Effector memory CD4-positive, alpha-beta T cell (primary cell): Measurements from ENCODE around the gene DHX35.

Experiments used
- DNase-seq, 3 donors: peaks; one replicate each; pipeline ENCODE4 v3.0.0-alpha.2; 2020
- H3K27ac ChIP-seq: 2 replicates; pipeline ENCODE4 v1.7.0; 2013; ENCODE audit warnings: mild to moderate bottlenecking, low read length, moderate library complexity; ENCODE audit not compliant: insufficient read depth, poor library complexity, severe bottlenecking
- H3K27me3 ChIP-seq: replicated peaks from 2 replicates; pipeline ENCODE4 v1.7.0; 2013; ENCODE audit warnings: mild to moderate bottlenecking, low read length; ENCODE audit not compliant: insufficient read depth, control insufficient read depth, poor library complexity, severe bottlenecking
- H3K36me3 ChIP-seq: 2 replicates; pipeline ENCODE4 v1.7.0; 2013; ENCODE audit warnings: mild to moderate bottlenecking, low read length, moderate library complexity; ENCODE audit not compliant: control insufficient read depth, insufficient read depth
- H3K4me1 ChIP-seq: 2 replicates; pipeline ENCODE4 v1.7.0; 2013; ENCODE audit warnings: low read length, mild to moderate bottlenecking; ENCODE audit not compliant: control insufficient read depth, insufficient read depth, poor library complexity, severe bottlenecking
- H3K4me3 ChIP-seq: 2 replicates; pipeline ENCODE4 v1.7.0; 2013; ENCODE audit warnings: low read length, low read depth, mild to moderate bottlenecking; ENCODE audit not compliant: insufficient read depth, poor library complexity, severe bottlenecking
- H3K9me3 ChIP-seq: 2 replicates; pipeline ENCODE4 v1.7.0; 2013; ENCODE audit warnings: mild to moderate bottlenecking, low read length, moderate library complexity; ENCODE audit not compliant: control insufficient read depth

Gene DHX35

GRCh38 chr20:38926934-38927616, 35.1 kb upstream of the DHX35 start:
- Histone ChIP-seq H3K27me3 (no peaks in the 10 kb centered on the region), H3K36me3 (no peaks in the 10 kb centered on the region), H3K4me1 (peaks cover 13% of the 10 kb centered on the region), H3K27ac (peak overlapping the region; percentile 40), H3K4me3 (peak overlapping the region; percentile 62), H3K9me3 (no peaks in the 10 kb centered on the region)
- no peak for DNase-seq

DNA sequence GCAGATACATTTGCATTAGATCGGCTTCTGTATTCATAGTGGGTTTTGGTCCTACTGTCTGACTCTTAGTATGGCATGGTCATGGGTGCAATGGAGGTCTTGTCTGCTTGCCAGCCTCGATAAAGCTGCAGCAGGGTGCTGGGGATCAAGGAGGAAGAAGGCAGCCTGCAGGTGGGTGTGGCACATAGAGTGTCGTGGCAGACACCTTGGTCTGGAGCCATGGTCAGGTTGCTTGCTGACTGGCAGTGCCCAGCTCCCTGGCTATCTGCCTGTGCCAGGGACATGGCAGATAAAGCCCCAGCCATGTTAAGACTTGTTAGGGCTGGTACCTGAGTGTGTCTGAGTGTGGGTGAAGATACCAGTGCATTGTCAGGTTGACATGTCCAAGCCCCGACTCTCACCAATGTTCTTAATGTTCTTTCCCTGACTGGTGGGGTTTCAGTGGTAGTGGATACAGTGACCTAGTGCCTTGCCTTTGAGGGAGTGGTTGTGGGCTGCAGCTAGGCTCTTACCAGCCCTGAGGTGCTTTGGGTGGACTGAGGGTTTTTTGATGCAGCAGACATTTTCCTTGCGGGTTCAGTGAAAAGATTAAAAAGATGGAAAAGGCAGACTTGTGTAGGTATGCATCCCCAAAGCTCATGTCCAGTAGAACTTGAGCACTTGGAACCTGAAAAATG, 34.1 kb upstream of the DHX35 start:
- no peak overlapping the region for H3K27ac ChIP-seq
- DNase-seq: no peak
- H3K4me3 ChIP-seq: no peak overlapping the region

DNA sequence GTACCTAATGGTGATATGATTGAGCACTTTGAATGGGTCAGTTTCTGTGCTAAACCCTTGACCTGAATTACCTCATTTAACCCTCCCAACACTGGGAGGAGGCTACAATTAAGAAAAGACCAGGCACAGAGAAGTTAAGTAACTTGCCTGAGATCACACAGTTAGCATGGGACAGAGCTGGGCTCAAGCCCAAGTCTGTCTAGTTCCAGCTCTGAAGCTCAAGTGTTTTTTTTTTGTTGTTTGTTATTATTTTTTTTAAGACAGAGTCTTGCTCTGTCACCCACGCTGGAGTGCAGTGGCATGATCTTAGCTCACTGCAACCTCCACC, 31.9 kb upstream of the DHX35 start:
- no peaks in the 10 kb centered on the region for H3K36me3 ChIP-seq
- H3K27ac ChIP-seq: no peak overlapping the region
- H3K4me1 ChIP-seq: peaks cover 13% of the 10 kb centered on the region
- H3K9me3 ChIP-seq: no peaks in the 10 kb centered on the region
- DNase-seq: no peak
- no peaks in the 10 kb centered on the region for H3K27me3 ChIP-seq
- no peak overlapping the region for H3K4me3 ChIP-seq

More for the DNA sequence above, 34.1 kb upstream of the DHX35 start:
- Histone ChIP-seq H3K27me3 (no peaks in the 10 kb centered on the region), H3K36me3 (no peaks in the 10 kb centered on the region), H3K9me3 (no peaks in the 10 kb centered on the region), H3K4me1 (peaks cover 13% of the 10 kb centered on the region)

GRCh38 chr20:38931984-38932383, 30.2 kb upstream of the DHX35 start:
- Histone ChIP-seq H3K4me3 (no peak overlapping the region), H3K36me3 (no peaks in the 10 kb centered on the region), H3K9me3 (no peaks in the 10 kb centered on the region), H3K4me1 (peaks cover 6% of the 10 kb centered on the region), H3K27me3 (no peaks in the 10 kb centered on the region), H3K27ac (no peak overlapping the region)
- no peak for DNase-seq

DNA sequence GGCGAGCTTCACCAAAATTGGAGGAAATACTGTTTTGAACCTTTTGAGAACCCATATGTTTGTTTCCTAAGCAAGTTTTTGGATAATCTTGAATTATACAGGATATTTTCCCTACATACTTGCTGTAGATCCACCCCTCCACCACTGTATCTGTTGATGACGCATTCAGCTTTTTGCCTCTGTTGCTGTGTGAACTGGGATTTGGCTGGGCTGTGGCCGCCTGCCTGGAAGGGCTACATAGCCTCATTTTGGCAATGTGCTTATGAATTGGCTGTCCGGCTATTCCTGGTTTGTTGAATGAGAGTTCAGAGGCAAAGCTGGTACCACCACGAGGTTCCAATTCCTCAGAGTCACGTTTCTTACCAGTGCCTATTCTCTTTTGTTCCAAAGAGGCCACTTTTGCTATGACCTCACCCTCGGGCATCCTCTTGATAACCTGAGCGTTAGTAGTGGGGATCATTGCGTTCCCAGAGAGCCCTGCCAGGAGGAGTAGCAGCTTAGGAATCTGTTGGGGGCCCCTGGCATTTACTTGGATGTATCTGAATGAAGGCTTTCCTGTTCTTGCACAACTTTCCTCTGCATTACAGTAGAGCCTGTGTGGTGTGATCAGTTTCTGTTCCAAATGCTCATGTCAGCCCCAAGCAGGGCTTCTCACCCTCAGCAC, 29.6 kb upstream of the DHX35 start:
- Histone ChIP-seq H3K27ac (no peak overlapping the region), H3K36me3 (no peaks in the 10 kb centered on the region), H3K4me3 (no peak overlapping the region), H3K4me1 (peaks cover 3% of the 10 kb centered on the region), H3K27me3 (no peaks in the 10 kb centered on the region), H3K9me3 (no peaks in the 10 kb centered on the region)
- DNase-seq: no peak

GRCh38 chr20:38934530-38934929, 27.6 kb upstream of the DHX35 start:
- Histone ChIP-seq H3K9me3 (no peaks in the 10 kb centered on the region), H3K27me3 (no peaks in the 10 kb centered on the region), H3K4me3 (no peak overlapping the region), H3K36me3 (no peaks in the 10 kb centered on the region), H3K27ac (no peak overlapping the region), H3K4me1 (peaks cover 3% of the 10 kb centered on the region)
- no peak for DNase-seq

DNA sequence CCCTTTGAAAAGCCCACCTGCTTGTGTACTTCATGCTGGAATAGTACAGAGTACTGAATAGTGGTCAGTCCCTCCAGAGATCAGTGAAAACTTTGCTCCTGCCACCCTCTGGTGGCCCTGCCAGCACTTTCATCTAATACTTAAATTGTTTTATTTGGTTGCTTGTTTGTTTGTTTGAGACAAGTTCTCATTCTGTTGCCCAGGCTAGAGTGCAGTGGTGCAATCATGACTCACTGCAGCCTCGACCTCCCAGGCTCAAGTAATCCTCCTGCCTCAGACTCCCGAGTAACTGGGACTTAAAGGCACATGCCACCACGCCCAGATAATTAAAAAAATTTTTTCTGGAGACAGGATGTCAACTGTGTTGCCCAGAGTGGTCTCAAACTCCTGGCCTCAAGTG, 26.9 kb upstream of the DHX35 start:
- H3K36me3 ChIP-seq: no peaks in the 10 kb centered on the region
- no peak overlapping the region for H3K4me3 ChIP-seq
- DNase-seq: no peak
- H3K27ac ChIP-seq: no peak overlapping the region
- H3K4me1 ChIP-seq: no peaks in the 10 kb centered on the region
- H3K27me3 ChIP-seq: no peaks in the 10 kb centered on the region
- no peaks in the 10 kb centered on the region for H3K9me3 ChIP-seq

- Histone ChIP-seq H3K36me3 (no peaks in the 10 kb centered on the region), H3K4me3 (no peak overlapping the region), H3K4me1 (no peaks in the 10 kb centered on the region), H3K9me3 (no peaks in the 10 kb centered on the region), H3K27me3 (no peaks in the 10 kb centered on the region), H3K27ac (no peak overlapping the region)
- DNase-seq: no peak
These were observed 26.2 kb upstream of the DHX35 start for GRCh38 chr20:38935967-38936407.

DNA sequence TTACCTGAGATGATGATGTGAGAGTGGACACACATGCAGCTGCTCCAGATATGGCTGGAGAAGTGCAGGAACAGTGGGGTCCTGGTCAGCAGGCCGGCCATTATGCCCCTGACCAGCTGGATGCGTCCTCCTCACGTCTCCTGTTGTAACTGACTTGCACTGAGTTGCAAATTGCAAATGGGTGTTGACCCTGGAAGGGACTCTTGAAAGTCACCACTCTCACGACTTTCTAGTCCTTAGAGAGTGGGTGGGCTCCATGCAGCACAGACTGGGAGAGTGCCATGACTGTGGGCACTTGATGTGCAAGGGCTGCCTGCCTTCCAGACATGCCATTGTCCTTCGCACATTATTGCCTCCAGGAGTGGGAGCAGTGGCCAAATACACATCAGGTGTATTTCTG, 25.1 kb upstream of the DHX35 start:
- H3K27ac ChIP-seq: no peak overlapping the region
- no peaks in the 10 kb centered on the region for H3K36me3 ChIP-seq
- no peaks in the 10 kb centered on the region for H3K4me1 ChIP-seq
- H3K4me3 ChIP-seq: no peak overlapping the region
- no peaks in the 10 kb centered on the region for H3K27me3 ChIP-seq
- DNase-seq: no peak
- H3K9me3 ChIP-seq: no peaks in the 10 kb centered on the region

- no peak overlapping the region for H3K27ac ChIP-seq
- no peaks in the 10 kb centered on the region for H3K4me1 ChIP-seq
- no peaks in the 10 kb centered on the region for H3K36me3 ChIP-seq
- H3K4me3 ChIP-seq: no peak overlapping the region
- H3K9me3 ChIP-seq: no peaks in the 10 kb centered on the region
- no peaks in the 10 kb centered on the region for H3K27me3 ChIP-seq
- no peak for DNase-seq
These were observed 24.1 kb upstream of the DHX35 start for GRCh38 chr20:38937978-38938473.
